Neural cell (in vitro differentiated cells): ENCODE measurements around the gene TAC3.

Source experiments
- CTCF ChIP-seq: fragments of 450-650 bp; IDR thresholded peaks from 2 replicates; pipeline ENCODE4 v1.5.1; 2014; ENCODE audit warnings: antibody characterized with exemption, mild to moderate bottlenecking, moderate library complexity; ENCODE audit not compliant: poor library complexity, severe bottlenecking
- EP300 ChIP-seq: fragments of 450-650 bp; conservative IDR thresholded peaks from 2 replicates; pipeline ENCODE4 v1.6.1; 2014; ENCODE audit warnings: antibody characterized with exemption, mild to moderate bottlenecking, moderate library complexity; ENCODE audit not compliant: poor library complexity, severe bottlenecking
- EZH2 ChIP-seq: fragments of 200-600, 300-800 bp; shearing (Covaris generic), sonication (generic); IDR thresholded peaks from 2 replicates; pipeline ENCODE4 v1.6.1; 2014; ENCODE audit warnings: antibody characterized with exemption, low read length, borderline replicate concordance, mild to moderate bottlenecking; ENCODE audit not compliant: insufficient read depth, poor library complexity, severe bottlenecking
- POLR2AphosphoS5 ChIP-seq: IDR thresholded peaks from 2 replicates; pipeline ENCODE4 v1.6.1; 2012
- TAF1 ChIP-seq: IDR thresholded peaks from 2 replicates; pipeline ENCODE4 v1.6.1; 2012; ENCODE audit warnings: low read depth

GRCh38 chr12:57046086-57046791 lies 29.9 kb upstream of the TAC3 start:
- no peak for TF ChIP-seq EP300
- no peak for TF ChIP-seq CTCF
- no peak for TF ChIP-seq EZH2
- TF ChIP-seq POLR2AphosphoS5: no peak
- TF ChIP-seq TAF1: no peak
